Activated T-cell treated with anti-CD3 and anti-CD28 coated beads, Interleukin-2, amount 50 U/mL, for 48 hours (primary cell): ENCODE data around the gene SHANK3.
"Not testable (repeated sequence)": the region's sequence is repeated elsewhere in the genome, so short reads cannot be mapped to it uniquely, and the experiment has no call there.

Experiments used
- DNase-seq, 2 experiments: peaks; one replicate each; pipeline ENCODE4 v3.0.0-alpha.2; 2020

SHANK3 gene

DNA sequence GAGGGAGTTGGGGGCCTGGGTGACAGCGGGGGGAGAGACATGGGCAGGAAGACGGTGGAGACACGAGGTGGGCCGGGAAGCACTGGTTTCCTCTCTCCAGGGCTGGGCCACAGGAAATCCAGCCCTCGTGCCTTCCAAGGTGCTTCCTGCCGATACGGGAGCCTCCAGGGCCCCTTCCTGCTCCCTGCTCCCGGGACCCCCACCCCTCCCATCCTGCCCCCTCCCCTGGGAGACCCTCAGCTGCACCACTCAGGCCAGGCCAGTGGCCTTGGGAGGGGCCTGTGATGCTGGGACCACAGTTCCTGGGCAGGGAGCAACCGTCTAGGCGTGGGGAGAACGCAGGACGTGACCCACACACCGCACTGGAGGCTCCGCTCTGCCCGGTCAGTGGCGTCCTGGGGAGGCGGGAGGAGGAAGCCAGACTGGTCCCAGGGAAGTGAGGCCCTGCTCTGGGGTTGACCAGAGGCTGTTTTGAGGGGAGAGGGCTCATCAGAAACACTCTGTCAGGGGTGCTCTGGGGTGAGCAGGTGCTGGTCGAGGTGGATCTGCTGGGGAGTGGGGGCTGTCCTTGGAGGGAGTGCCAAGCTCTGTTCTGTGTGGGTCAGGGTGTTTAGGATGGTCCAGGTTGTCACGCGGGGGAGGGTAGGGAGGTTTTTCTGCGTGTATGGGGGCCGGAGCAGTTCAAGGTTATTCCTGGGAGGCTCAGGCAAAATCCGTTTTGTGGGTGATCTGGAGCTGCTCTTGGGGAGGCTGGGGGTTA lies at the start of gene SHANK3:
TSS of gene SHANK3 (plus strand) at position 353 of the 760 bp plus-strand sequence.
- DNase-seq: no peak

DNA sequence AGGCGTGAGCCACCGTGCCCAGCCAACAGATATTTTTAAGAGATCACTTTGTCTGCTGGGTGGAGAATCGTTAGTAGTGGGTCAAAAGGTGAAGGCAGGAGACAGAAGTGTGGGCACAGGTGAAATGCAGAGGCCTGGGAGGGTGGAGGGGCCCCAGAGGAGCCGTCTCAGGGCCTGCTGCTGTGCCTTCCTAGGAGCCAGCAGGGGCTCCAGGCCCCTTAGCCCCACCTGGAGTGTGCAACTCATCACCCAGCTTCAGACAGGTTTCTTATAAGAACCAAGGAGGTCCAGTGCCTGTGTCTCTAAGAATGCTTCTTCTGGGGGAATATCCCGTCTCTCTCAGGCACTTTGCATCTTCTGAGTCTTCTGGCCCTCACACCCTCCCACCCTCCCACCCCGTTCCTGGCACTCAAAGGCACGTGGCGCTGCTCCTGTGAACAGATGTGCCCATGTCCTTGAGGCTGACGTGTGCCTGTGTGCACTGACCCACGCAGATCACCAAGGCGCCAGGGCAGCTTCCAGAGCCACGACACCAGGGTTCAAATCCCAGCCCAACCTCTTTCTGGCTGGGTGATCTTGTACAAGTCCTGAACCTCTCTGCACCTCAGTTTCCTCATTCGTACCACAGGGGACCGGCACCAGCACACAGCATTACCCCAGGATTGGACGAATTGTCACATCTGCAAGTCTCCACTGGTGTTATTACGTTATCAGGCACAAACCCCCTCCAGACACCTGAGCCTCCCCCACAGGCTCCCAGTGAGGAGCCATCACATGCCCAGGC lies 48.1 kb upstream of the SHANK3 start:
- no peak for DNase-seq

DNA sequence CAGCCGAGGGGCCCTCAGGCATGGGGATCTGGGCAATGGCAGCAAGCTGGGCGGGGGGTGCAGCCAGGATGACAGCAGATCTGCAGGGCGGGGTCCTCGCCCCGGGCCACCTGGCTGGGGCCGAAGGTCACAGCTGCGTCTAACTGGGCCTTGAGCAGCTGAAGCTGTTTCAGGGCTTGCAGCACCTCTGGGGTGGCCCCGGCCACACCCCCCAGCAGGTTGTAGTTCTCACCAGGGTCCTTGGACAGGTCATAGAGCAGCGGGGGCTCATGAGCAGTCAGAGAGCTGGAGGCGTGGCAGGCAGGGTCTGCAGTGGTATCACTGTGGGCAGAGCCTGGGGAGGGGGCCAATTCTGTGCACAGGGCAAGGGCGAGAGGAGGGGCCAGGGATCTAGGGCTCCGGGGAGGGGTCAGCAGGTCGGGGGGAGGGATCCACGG lies 47.5 kb upstream of the SHANK3 start:
- no peak for DNase-seq

DNA sequence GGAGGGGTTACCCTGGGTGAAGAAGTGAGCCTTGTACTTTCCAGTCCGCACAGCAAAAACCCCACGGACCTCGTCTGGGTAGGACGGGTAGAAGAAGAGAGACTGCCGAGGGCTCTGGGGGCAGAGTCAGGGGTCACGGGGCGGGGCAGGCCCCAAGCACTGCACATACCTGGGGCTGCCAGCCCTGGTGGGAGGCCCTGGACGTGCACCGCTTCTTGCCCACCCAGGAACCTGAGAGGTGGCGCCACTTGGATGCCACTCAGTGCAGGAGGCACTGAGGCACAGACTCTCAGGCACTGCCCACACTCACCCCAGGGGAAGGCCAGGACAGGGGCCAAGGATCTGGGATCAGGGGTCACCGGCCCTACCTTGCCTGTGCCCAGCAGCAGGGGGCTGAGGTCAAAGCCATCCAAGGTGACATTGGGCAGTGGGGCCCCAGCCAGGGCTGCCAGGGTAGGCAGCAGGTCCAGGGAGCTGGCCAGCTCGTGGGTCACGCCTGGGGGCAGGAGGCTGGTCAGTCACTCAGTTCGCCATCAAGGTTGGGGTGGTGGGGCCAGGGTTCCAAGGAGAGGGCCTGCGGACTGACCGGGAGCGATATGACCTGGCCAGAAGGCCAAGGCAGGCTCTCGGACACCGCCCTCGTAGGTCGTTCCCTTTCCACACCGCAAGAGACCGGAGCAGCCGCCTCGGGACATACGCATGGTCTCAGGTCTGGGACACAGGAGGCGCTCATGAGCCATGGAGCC lies 46.9 kb upstream of the SHANK3 start:
- DNase-seq: no peak

DNA sequence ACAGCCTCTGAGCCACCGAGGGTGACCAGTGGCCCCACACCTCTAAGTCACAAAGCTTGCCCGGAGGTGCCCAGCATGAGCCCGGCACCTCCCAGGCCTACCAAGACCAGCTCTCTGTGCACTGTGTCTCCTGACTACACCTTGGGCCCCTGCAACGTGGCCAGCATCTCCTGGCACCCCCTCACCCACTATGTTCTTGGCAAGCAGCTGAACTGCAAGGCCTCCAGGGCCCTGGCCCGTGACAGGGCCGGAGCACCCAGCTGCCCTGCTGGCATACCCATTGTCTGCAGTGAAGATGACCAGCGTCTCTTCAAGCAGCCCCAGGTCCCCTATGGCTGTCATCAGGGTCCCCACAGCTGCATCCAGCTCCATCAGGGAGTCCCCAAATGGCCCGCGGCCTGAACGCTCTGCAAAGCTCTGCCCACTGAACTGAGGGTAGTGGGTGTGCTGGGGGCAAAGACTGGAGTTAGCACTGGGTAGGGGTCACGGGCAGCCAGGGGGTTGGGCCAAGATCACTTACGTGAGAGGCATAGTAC lies 46.2 kb upstream of the SHANK3 start:
- DNase-seq: no peak

DNA sequence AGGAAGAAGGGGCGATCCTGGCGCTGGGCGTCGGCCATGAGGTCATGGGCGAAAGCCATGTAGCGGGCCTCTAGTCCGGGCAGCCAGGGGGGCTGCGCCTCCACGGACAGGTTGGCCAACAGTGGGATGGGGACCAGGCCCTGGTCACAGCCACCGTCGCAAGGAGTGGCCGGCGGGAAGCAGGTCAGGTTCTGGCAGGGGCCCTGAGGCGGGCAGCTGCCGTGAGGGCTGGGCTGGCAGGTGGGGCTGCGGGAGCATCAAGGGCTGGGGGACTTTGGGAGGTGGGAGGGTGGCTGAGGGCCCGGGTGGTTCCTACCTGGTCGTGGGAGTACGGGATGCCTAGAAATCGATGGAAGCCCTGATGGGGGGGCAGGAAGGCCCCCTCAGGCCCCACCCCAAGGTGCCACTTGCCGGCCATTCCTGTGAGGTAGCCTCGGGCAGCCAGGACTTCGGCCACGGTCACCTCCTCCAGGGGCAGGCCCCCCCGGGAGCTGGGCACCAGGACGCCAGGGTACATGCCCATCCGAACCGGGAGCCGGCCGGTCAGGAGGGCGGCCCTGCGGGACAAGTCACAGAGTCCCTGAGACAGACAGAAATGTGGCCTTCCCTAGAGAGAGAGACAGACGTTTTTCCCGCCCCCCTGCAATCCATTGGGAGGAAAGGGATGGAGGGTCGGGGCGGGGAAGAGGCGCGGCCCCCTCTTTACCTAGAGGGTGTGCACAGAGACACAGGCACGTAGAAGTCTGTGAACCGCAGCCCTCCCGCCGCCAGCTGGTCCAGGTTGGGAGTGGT lies 45.6 kb upstream of the SHANK3 start:
- DNase-seq: no peak

DNA sequence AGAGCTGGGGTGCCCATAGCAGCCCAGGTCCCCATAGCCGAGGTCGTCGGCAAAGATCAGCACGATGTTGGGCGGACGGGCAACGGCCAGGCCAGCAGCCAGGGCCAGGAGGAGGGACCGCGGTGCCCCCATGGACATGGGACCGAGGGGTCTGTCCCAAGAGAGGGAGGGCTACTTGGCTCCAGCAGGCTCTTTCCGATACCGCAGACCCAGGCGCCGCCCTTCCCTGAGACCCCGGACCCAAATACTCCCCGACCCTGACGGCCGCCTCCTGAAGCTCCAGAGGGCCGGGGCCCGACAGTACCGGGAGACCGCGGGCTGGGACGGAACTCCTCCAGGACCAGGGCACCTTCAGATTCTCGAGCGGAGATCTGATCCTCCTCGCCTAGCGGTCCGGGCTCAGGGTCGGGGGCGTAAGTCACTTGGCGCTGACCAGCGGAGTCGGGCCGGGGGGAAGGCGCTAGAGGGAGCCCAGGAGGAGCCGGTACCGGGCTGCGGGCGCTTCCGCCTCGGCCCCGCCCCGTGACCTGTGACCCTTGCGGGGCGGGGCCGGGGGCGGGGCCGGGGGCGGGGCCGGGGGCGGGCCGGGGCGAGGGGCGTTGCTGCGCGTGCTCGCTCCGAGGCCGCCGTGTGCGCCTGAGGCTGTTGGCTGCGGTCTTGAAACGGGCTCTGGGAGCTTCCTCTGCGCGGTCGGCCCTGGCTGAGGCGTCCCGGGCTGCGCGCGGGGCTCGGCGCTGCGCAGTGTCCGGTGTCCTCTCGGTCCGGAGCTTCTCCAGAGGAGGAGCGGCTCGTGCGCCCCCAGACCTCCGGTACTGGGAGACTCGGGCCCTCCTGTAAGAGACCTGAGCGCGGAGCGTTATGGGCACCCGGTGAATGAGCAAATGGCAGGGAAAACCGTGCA lies 44.7 kb upstream of the SHANK3 start, which contains the start of gene ARSA:
TSS of gene ARSA (minus strand) at position 511 of the 901 bp plus-strand sequence. CDS start at position 138, 373 bp downstream.
- DNase-seq: peak; percentile 79 to 83

DNA sequence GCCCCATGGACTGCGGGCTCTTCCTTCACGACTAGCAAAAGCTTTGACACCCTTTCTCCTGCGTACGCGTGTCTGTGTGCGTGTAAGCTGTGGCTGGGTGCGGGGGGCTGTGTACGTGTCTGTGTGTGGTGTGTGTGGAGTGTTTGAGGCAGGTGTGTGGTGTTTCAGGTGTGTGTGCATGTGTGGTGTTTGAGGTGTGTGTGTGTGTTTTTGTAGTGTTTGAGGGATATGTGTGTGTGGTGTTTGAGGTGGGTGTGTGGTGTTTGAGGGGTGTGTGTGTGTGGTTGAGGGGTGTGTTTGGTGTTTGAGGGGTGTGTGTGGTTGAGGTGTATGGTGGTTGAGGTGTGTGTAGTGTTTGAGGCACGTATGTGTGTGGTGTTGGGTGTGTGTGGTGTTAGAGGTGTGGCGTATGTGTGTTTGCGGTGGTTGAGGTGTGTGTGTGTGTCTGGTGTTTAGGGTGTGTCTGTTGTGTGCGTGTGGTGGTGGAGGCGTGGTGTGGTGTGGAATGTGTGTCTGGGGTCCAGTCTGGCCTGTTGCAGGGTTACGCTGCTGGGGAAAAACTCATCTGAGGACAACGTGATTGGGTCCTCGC lies 44.0 kb upstream of the SHANK3 start:
- no peak for DNase-seq

DNA sequence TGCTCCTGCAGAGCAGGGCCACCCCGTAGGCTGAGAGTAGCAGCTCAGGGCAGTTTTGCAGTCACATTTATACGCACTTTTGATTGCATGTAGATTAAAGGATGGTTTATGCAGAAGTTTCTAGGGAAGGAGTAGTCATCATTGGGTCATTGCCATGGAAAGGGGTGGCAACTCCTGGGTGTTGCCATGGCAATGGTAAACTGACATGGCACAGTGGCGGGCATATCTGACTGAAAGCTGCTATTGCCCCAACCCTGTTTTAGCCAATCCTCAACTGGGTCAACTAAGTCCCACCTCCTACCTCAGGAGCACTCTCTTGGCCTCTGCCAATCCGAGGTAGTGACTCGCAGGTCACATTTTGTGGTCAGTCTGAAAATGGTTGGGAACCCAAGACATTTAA lies 42.2 kb upstream of the SHANK3 start:
- DNase-seq: no peak

DNA sequence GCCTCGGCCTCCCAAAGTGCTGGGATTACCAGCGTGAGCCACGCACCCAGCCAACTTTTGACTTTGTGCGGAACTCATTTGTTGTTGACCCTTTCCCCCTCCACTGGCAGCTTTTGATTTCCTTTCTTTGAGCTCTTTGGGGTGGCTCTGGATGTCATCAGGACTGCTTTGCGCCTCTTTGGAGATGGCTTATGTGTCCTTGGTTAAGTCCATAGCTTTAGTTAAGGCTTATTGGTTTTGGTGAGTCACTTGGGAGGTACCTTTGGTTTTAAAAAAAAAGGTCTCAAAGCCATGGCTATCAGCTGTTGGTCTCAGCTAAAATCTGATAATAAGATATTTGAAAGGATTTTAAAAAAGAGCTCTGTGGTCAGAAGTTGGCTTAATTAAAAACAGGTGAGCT lies 39.5 kb upstream of the SHANK3 start:
- no peak for DNase-seq

DNA sequence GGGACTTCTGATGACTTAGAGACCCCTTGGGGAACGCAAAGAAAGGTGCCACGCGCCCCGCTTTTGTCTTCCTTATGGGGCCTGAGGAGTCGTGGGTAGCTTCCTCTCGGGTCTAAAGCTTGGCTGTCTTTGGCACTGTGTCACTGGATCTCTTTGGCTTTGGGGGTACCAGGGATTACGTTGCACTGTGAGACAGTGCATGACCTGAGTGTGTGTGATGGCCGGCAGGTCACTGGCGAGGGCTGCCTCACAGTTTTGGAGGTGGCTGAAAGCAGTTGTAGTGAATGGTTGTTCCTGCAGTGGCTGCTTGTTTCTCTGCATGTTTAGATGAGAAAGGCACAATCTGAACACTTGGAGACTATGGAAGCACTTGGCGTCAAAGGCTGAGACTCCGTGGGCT lies 38.9 kb upstream of the SHANK3 start:
- DNase-seq: no peak

DNA sequence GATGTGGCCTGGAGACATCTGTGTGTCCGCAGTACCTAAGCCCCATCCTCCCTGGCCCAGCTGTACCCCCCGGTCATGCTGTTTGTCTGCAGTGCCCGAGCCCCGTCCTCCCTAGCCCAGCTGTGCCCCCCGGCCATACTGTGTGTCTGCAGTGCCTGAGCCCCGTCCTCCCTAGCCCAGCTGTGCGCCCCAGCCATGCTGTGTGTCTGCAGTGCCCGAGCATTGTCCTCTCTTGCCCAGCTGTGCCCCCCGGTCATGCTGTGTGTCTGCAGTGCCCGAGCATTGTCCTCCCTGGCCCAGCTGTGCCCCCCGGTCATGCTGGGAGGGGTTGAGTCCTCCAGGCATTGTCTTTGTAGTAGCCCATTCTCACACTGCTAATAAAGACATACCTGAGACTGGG lies 37.0 kb upstream of the SHANK3 start:
- DNase-seq: no peak

DNA sequence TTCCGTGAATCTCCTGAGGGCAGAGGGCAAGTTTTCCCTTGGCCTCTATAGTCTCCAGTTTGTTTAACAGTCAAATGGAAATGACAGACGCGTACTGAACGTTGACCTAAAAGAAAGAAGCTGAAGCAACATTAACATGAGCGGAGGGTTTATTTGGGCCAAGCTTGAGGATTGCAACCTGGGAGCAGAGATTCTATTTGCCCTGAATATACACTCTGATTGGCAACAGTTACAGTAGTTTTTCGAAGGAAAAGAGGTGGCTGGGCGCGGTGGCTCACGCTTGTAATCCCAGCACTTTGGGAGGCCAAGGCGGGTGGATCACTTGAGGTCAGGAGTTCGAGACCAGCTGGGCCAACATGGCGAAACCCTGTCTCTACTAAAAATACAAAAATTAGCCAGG lies 32.3 kb upstream of the SHANK3 start:
- DNase-seq: not testable (repeated sequence)

DNA sequence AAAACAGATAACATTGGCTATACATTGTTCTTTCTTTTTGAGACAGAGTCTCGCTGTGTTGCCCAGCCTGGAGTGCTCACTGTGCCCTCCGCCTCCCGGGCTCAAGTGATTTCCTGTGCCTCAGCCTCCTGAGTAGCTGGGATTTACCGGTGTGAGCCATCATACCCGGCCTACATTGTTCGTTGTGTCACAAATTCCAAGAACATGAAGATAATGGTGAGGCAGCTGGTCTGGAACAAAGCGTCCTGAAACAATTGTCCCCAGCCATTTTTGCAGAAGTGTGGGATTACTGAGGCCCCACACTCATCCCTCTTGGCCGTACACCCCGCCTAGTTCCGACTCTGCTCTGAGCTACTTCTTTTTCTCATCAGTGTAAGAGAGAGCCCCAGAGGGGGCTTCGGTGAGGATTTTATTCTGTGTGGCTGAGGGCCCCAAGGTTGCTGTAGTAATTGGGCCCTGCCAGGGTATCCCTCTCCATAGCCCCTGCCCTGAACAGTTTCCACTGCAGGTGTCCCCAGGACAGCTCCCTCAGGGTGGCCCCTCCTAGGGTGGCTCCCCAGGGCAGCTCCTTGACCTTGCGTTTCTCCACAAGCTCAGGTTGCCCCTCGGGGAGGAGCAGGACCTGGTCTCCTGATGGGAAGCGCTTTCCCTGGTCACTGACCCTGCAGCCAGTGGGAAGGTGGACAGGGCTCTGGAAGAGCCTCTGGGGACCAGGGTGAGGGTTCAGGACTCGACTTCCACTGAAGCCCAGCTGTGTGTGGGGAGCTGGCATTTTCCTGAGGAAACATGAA lies 31.6 kb upstream of the SHANK3 start:
- DNase-seq: no peak

DNA sequence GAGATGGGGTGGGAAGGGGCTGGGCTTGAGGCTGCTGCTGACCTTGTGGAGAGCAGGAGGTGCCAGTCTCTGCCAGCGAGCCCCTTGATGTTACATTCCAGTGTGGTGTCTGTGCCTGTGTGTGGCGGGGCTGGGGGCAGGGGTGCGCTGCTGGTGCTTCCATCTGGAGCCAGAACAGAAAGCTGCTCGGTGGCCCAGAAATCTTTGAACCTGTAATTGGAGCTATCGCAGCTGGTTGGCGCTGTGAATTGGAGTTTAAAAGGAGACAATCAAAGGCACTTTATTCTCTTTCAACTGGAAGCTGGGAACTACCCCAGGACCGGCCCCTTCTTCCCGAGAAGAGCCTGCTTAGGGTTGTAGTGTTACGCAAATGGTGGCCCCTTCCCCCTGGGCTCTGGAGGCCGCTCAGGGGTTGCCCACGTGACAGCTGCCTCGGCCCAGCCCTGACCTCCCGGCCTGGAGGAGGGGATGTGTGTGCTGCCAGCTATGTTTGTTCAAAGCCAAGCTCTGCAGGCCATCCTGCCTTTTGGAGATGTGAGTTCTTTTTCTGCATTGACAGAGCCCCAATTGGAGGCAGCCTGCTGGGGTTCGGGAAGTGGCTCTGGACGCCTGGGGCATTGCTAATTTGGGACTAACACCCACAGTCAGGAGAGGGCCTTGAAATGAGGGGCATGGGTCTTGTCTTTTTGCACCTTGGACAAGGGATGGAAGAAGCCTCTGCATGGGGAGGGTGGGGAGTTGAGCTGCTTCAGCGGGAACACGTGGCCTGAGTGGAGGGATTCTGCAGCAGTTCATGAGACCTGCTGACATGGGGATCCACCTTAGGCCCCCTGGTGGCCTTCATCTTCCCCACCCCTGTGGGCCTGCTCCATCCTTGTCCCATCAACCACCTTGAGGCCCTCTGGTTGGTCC lies 30.7 kb upstream of the SHANK3 start:
- DNase-seq: no peak

DNA sequence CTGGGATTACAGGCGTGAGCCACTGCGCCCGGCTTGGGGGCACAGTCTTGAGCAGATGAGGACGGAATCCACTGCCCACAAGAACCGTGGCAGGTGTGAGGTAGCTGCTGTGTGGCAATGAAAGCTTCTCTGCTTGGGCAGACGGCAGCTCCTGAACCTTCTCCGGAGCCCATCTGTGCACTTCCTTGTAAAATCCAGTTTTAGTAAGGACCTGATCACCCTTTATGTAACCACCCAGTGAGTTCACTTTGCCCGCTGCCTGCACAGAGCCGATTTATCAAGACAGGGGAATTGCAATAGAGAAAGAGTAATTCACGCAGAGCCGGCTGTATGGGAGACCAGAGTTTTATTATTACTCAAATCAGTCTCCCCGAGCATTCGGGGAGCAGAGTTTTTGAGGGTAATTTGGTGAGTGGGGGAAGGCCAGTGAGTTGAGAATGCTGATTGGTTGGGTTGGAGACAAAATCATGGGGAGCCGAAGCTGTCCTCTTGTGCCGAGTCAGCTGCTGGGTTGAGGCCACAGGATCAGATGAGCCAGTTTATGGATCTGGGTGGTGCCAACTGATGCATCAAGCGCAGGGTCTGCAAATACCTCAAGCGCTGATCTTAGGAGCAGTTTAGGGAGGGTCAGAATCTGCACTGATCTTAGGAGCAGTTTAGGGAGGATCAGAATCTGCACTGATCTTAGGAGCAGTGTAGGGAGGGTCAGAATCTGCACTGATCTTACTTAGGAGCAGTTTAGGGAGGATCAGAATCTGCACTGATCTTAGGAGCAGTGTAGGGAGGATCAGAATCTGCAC lies 29.4 kb upstream of the SHANK3 start:
- not testable (repeated sequence) for DNase-seq

DNA sequence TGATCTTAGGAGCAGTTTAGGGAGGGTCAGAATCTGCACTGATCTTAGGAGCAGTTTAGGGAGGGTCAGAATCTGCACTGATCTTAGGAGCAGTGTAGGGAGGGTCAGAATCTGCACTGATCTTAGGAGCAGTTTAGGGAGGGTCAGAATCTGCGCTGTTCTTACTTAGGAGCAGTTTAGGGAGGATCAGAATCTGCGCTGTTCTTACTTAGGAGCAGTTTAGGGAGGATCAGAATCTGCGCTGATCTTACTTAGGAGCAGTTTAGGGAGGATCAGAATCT lies 28.9 kb upstream of the SHANK3 start:
- not testable (repeated sequence) for DNase-seq

DNA sequence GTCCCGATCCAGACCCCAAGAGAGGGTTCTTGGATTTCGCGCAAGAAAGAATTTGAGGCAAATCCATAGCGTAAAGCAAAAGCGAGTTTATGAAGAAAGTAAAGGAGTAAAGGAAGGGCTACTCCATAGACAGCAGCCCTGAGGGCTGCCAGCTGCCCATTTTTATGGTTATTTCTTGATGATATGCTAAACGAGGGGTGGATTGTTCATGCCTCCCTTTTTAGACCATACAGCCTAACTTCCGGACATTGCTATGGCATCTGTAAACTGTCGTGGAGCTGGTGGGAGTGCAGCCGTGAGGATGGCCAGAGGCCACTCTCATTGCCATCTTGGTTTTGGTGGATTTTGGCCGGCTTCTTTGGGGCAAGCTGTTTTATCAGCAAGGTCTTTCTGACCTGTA lies 19.4 kb upstream of the SHANK3 start:
- DNase-seq: no peak
